HG03457 (cell line): ENCODE data around the gene HLA-DQA2.
"Not testable (repeated sequence)": the region's sequence is repeated elsewhere in the genome, so short reads cannot be mapped to it uniquely, and the experiment has no call there.

ENCODE experiments used
- ATAC-seq: cut with Tn5 transposase; IDR thresholded peaks from one replicate; pipeline ENCODE4 v1.9.1; 2021; ENCODE audit warnings: moderate number of reproducible peaks; ENCODE audit not compliant: unreplicated experiment

The HLA-DQA2 gene

GRCh38 chr6:32741031-32741960 lies at the start of gene HLA-DQA2:
HLA-DQA2 (plus strand) TSS chr6:32741391; CDS start chr6:32741444, 53 bp downstream.
- ATAC-seq = no peak

- ATAC-seq = no peak
Measured at GRCh38 chr6:32692019-32692418, 49.2 kb upstream of the HLA-DQA2 start.

GRCh38 chr6:32697031-32697430 lies 44.2 kb upstream of the HLA-DQA2 start:
- ATAC-seq = no peak

- ATAC-seq = no peak
Measured at GRCh38 chr6:32700391-32701040, 40.7 kb upstream of the HLA-DQA2 start.

GRCh38 chr6:32703347-32703746 lies 37.8 kb upstream of the HLA-DQA2 start:
- ATAC-seq = no peak

GRCh38 chr6:32705164-32705563 lies 36.0 kb upstream of the HLA-DQA2 start:
- not testable (repeated sequence) for ATAC-seq

- ATAC-seq = no peak
Measured at GRCh38 chr6:32709625-32710024, 31.6 kb upstream of the HLA-DQA2 start.

- no peak for ATAC-seq
Measured at GRCh38 chr6:32713241-32713640, 27.9 kb upstream of the HLA-DQA2 start.

GRCh38 chr6:32716396-32716795 lies 24.8 kb upstream of the HLA-DQA2 start:
- no peak for ATAC-seq

- no peak for ATAC-seq
Measured at GRCh38 chr6:32718879-32719278, 22.3 kb upstream of the HLA-DQA2 start.

GRCh38 chr6:32738126-32738525 lies 3.1 kb upstream of the HLA-DQA2 start:
- no peak for ATAC-seq

GRCh38 chr6:32742374-32742773 lies 1.2 kb downstream of the HLA-DQA2 start:
- no peak for ATAC-seq

GRCh38 chr6:32744776-32745175 lies 3.6 kb downstream of the HLA-DQA2 start:
- no peak for ATAC-seq

- not testable (repeated sequence) for ATAC-seq
Measured at GRCh38 chr6:32745649-32746048, 4.5 kb downstream of the HLA-DQA2 start.

- ATAC-seq = no peak
Measured at GRCh38 chr6:32752580-32752979, 11.4 kb downstream of the HLA-DQA2 start.

- ATAC-seq = no peak
Measured at GRCh38 chr6:32759669-32760068, 18.5 kb downstream of the HLA-DQA2 start.

- no peak for ATAC-seq
Measured at GRCh38 chr6:32761072-32761471, 19.9 kb downstream of the HLA-DQA2 start.

- ATAC-seq = no peak
Measured at GRCh38 chr6:32761548-32761947, 20.4 kb downstream of the HLA-DQA2 start.

- ATAC-seq = no peak
Measured at GRCh38 chr6:32763421-32763820, 22.2 kb downstream of the HLA-DQA2 start, which contains the start of gene HLA-DQB2. HLA-DQB2 (minus strand) TSS chr6:32763532; CDS start chr6:32763470, 62 bp downstream.

GRCh38 chr6:32764048-32764447 lies 22.9 kb downstream of the HLA-DQA2 start:
- no peak for ATAC-seq

- no peak for ATAC-seq
Measured at GRCh38 chr6:32772656-32773055, 31.5 kb downstream of the HLA-DQA2 start.

- no peak for ATAC-seq
Measured at GRCh38 chr6:32774426-32774825, 33.2 kb downstream of the HLA-DQA2 start.
